Progenitor cell of endocrine pancreas (in vitro differentiated cells): Measurements from ENCODE around the gene BAIAP2L1. TPM values are rescaled to one million over a fixed set of nuclear protein-coding genes. Genes with fewer than 3 reads are reported as not detected.
A peak's percentile ranks its signal among the peaks of the same experiment; 100 is the strongest.

Experiments
- DNase-seq: peaks from one replicate; pipeline ENCODE4 v3.0.0; 2021; ENCODE audit warnings: low spot score; ENCODE audit not compliant: unreplicated experiment
- H3K27ac Mint-ChIP-seq: 2 replicates; pipeline ENCODE4 v1.8.0; 2021; ENCODE audit warnings: mild to moderate bottlenecking, moderate library complexity, mixed read lengths
- H3K27me3 Mint-ChIP-seq: 2 replicates; pipeline ENCODE4 v1.8.0; 2021; ENCODE audit warnings: mixed read lengths
- H3K36me3 Mint-ChIP-seq: 2 replicates; pipeline ENCODE4 v1.8.0; 2022; ENCODE audit warnings: mixed read lengths; ENCODE audit not compliant: insufficient read depth
- H3K4me1 Mint-ChIP-seq: 2 replicates; pipeline ENCODE4 v1.8.0; 2021; ENCODE audit warnings: low read depth, mixed read lengths
- H3K4me3 Mint-ChIP-seq: 2 replicates; pipeline ENCODE4 v1.8.0; 2021; ENCODE audit warnings: low read depth, mild to moderate bottlenecking, moderate library complexity, mixed read lengths
- H3K9me3 Mint-ChIP-seq: 2 replicates; pipeline ENCODE4 v1.8.0; 2021; ENCODE audit warnings: low read depth, mixed read lengths
- total RNA-seq: library from RNA; stranded (reverse); gene quantifications from 2 replicates; pipeline ENCODE4 v1.2.1, GENCODE V29; 2021
- TF ChIP-seq, protein P1 (sequence below): fragments of 200-600 bp; sonication (generic); IDR thresholded peaks from one replicate; pipeline ENCODE4 v1.5.0; 2021; ENCODE audit warnings: antibody characterized with exemption, mild to moderate bottlenecking; ENCODE audit not compliant: unreplicated experiment

BAIAP2L1 gene
- total RNA-seq, 1 donor from 2014 or later: 34.2 TPM

GRCh38 chr7:98251231-98251600, 149.7 kb downstream of the BAIAP2L1 start:
- Mint-ChIP-seq H3K4me1 (peaks cover 21% of the 10 kb centered on the region), H3K4me3 (peak overlapping the region; percentile 96), H3K27me3 (no peaks in the 10 kb centered on the region), H3K36me3 (no peaks in the 10 kb centered on the region), H3K27ac (peak overlapping the region; percentile 93), H3K9me3 (no peaks in the 10 kb centered on the region)
- TF ChIP-seq, protein P1, sequence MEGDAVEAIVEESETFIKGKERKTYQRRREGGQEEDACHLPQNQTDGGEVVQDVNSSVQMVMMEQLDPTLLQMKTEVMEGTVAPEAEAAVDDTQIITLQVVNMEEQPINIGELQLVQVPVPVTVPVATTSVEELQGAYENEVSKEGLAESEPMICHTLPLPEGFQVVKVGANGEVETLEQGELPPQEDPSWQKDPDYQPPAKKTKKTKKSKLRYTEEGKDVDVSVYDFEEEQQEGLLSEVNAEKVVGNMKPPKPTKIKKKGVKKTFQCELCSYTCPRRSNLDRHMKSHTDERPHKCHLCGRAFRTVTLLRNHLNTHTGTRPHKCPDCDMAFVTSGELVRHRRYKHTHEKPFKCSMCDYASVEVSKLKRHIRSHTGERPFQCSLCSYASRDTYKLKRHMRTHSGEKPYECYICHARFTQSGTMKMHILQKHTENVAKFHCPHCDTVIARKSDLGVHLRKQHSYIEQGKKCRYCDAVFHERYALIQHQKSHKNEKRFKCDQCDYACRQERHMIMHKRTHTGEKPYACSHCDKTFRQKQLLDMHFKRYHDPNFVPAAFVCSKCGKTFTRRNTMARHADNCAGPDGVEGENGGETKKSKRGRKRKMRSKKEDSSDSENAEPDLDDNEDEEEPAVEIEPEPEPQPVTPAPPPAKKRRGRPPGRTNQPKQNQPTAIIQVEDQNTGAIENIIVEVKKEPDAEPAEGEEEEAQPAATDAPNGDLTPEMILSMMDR: no peak
- no peak for DNase-seq

DNA sequence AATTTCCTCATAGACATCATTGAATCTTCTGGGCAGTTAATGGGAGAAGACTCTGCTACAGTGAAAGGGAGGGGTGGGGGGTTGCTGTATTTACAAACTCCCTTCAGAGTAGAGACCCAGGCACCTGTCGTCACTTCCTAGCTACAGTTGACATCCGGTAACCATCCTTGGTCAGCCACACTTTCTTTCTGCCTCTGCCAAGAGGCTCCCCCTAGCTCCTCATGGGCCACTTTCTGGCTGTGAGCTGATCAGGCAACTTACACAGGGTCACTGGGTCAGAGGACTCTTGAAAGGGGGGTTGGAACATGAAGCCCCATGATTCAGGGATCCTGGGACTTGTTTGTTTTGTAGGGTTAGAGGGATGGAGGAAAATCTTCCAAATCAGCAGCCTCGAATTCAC, 150.1 kb downstream of the BAIAP2L1 start:
- Mint-ChIP-seq H3K27me3 (no peaks in the 10 kb centered on the region), H3K4me1 (peaks cover 21% of the 10 kb centered on the region), H3K9me3 (no peaks in the 10 kb centered on the region), H3K4me3 (peak overlapping the region; percentile 96), H3K36me3 (no peaks in the 10 kb centered on the region), H3K27ac (peak overlapping the region; percentile 93)
- DNase-seq: no peak
- TF ChIP-seq, protein P1: no peak

DNA sequence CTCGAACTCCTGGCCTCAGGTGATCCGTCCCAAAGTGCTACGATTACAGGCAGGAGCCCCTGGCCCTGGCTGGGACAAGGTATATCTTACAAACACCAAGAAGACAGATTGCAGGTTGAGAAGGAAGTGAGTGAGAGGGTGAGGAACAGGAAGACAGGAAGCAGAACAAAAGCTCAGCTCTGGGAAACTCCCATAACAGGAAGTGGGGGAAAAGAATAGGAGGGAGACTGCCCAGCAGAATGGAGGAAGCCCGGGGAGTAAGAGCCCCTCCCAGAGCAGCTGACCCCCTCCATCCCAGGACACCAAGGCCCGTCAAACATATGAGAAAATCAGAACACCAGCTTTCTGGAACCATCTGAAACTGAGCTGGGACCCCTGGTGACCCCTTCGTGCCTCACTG, 151.8 kb downstream of the BAIAP2L1 start:
- H3K27ac Mint-ChIP-seq: no peak overlapping the region
- H3K27me3 Mint-ChIP-seq: no peaks in the 10 kb centered on the region
- H3K36me3 Mint-ChIP-seq: no peaks in the 10 kb centered on the region
- no peak for DNase-seq
- TF ChIP-seq, protein P1: no peak
- peaks cover 21% of the 10 kb centered on the region for H3K4me1 Mint-ChIP-seq
- H3K4me3 Mint-ChIP-seq: no peak overlapping the region
- H3K9me3 Mint-ChIP-seq: no peaks in the 10 kb centered on the region

GRCh38 chr7:98248156-98248555, 152.7 kb downstream of the BAIAP2L1 start:
- no peak for DNase-seq
- H3K4me3 Mint-ChIP-seq: no peak overlapping the region
- TF ChIP-seq, protein P1: no peak
- peaks cover 20% of the 10 kb centered on the region for H3K4me1 Mint-ChIP-seq
- H3K27me3 Mint-ChIP-seq: no peaks in the 10 kb centered on the region
- H3K27ac Mint-ChIP-seq: no peak overlapping the region
- H3K9me3 Mint-ChIP-seq: no peaks in the 10 kb centered on the region
- H3K36me3 Mint-ChIP-seq: no peaks in the 10 kb centered on the region

DNA sequence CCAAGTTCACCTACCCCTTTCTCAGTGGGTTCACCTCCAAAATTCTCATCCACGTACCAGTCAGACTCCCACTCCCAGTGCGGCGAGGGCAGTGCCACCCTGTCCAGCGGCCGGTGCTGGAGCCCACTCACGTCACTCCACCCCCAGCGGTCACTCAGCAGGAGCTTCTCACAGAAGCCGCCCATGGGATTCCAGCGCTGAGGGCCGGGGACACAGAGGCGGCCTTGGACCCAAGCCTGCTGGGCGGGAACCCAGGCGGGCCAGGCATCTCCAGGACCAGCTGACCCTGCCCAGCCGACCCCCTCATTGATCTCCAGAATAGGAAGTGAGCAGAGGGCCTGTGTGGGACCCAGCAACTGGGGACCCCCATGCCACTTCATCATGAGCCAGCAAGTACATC, 156.0 kb downstream of the BAIAP2L1 start:
- TF ChIP-seq, protein P1: no peak
- no peak overlapping the region for H3K4me3 Mint-ChIP-seq
- no peak for DNase-seq
- H3K4me1 Mint-ChIP-seq: peaks cover under 1% of the 10 kb centered on the region
- H3K36me3 Mint-ChIP-seq: peaks cover 7% of the 10 kb centered on the region
- H3K27ac Mint-ChIP-seq: no peak overlapping the region
- no peaks in the 10 kb centered on the region for H3K9me3 Mint-ChIP-seq
- H3K27me3 Mint-ChIP-seq: no peaks in the 10 kb centered on the region
